ENCODE results near the gene STRBP.

GRCh38 chr9:123072407-123072995 is 195.9 kb downstream of the STRBP start:
- TF ChIP-seq CTCF (IDR thresholded peaks at IDR 0.05) (no peak), POLR2A (IDR thresholded peaks at IDR 0.05) (no peak)

Measured in testis (tissue), 2 donors.